Loucy (cell line): Measurements from ENCODE around the gene SUPT3H.

ENCODE experiments used
- H2AFZ ChIP-seq: fragments of 200-600 bp; sonication (generic); 2 replicates; pipeline ENCODE4 v1.6.0; 2016; ENCODE audit warnings: antibody characterized with exemption, mild to moderate bottlenecking, low read length, moderate library complexity
- H3F3A ChIP-seq: fragments of 200-600 bp; 2 replicates; pipeline ENCODE4 v1.6.0; 2016; ENCODE audit warnings: antibody characterized with exemption, low read depth, mild to moderate bottlenecking
- H3K27me3 ChIP-seq: fragments of 200-600 bp; sonication (generic); 2 replicates; pipeline ENCODE4 v1.6.1; 2014; ENCODE audit warnings: low read length, mild to moderate bottlenecking; ENCODE audit not compliant: insufficient read depth, poor library complexity, severe bottlenecking
- H3K36me3 ChIP-seq: fragments of 200-600 bp; sonication (generic); 2 replicates; pipeline ENCODE4 v1.6.1; 2016; ENCODE audit warnings: low read length; ENCODE audit not compliant: insufficient read depth
- H3K4me1 ChIP-seq: fragments of 200-600 bp; sonication (generic); 2 replicates; pipeline ENCODE4 v1.5.1; 2014; ENCODE audit warnings: low read length, mild to moderate bottlenecking; ENCODE audit not compliant: insufficient read depth, poor library complexity, severe bottlenecking
- H3K4me2 ChIP-seq: fragments of 200-600 bp; sonication (generic); 2 replicates; pipeline ENCODE4 v1.6.0; 2014; ENCODE audit warnings: antibody characterized with exemption, low read length, low read depth, mild to moderate bottlenecking; ENCODE audit not compliant: poor library complexity, severe bottlenecking
- H3K4me3 ChIP-seq: fragments of 200-600 bp; sonication (generic); 2 replicates; pipeline ENCODE4 v1.5.1; 2014; ENCODE audit warnings: low read length, mild to moderate bottlenecking, mixed read lengths; ENCODE audit not compliant: poor library complexity, severe bottlenecking
- H3K79me2 ChIP-seq: fragments of 200-600 bp; sonication (generic); 2 replicates; pipeline ENCODE4 v1.6.1; 2014; ENCODE audit warnings: low read length; ENCODE audit not compliant: insufficient read depth
- H3K9ac ChIP-seq: fragments of 200-600 bp; sonication (generic); 2 replicates; pipeline ENCODE4 v1.6.0; 2014; ENCODE audit warnings: mild to moderate bottlenecking, low read depth, low read length, moderate library complexity; ENCODE audit not compliant: poor library complexity, severe bottlenecking
- H3K9me2 ChIP-seq: fragments of 200-600 bp; sonication (generic); replicated peaks from 2 replicates; pipeline ENCODE4 v1.6.1; 2016; ENCODE audit warnings: low read depth, low read length, mixed read lengths
- H3K9me3 ChIP-seq: fragments of 200-600 bp; sonication (generic); 2 replicates; pipeline ENCODE4 v1.6.1; 2014; ENCODE audit warnings: mild to moderate bottlenecking, antibody characterized with exemption, low read length, low read depth; ENCODE audit not compliant: insufficient read depth
- H4K20me1 ChIP-seq: fragments of 200-600 bp; sonication (generic); 2 replicates; pipeline ENCODE4 v1.6.0; 2014; ENCODE audit warnings: antibody characterized with exemption, low read length, mild to moderate bottlenecking; ENCODE audit not compliant: insufficient read depth, poor library complexity, severe bottlenecking
- EZH2phosphoT487 ChIP-seq: fragments of 200-600 bp; IDR thresholded peaks from 2 replicates; pipeline ENCODE4 v1.6.1; 2018; ENCODE audit warnings: antibody characterized with exemption, mild to moderate bottlenecking, moderate library complexity, borderline replicate concordance
- TF ChIP-seq, protein P1 (sequence below): fragments of 200-600 bp; sonication (generic); conservative IDR thresholded peaks from 2 replicates; pipeline ENCODE4 v1.5.1; 2014; ENCODE audit warnings: mild to moderate bottlenecking, antibody characterized with exemption, low read length

Gene SUPT3H

DNA sequence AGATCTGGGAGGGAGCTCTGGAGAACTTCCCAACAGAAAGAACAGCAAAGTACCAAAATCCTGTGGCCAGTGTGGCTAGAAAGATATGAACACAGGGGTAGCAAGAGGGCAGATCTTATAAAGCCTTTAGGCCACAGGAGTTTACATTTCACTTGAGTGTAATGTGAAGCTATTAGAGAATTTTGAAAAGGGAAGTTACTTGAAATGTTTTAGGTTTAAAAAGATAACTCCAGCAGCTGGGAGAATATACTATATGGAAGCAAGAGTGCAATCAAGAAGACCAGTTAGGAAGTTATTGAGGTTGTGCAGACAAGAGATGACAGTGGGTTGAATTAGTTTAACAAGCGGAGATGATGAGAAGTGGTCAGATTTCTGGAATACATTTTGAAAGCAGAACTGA lies 7.9 kb downstream of the SUPT3H start:
- H3K36me3 ChIP-seq: no peaks in the 10 kb centered on the region
- no peak overlapping the region for H3K4me2 ChIP-seq
- no peak overlapping the region for H3K9ac ChIP-seq
- no peak overlapping the region for H3K4me3 ChIP-seq
- no peak for TF ChIP-seq EZH2phosphoT487
- TF ChIP-seq, protein P1, sequence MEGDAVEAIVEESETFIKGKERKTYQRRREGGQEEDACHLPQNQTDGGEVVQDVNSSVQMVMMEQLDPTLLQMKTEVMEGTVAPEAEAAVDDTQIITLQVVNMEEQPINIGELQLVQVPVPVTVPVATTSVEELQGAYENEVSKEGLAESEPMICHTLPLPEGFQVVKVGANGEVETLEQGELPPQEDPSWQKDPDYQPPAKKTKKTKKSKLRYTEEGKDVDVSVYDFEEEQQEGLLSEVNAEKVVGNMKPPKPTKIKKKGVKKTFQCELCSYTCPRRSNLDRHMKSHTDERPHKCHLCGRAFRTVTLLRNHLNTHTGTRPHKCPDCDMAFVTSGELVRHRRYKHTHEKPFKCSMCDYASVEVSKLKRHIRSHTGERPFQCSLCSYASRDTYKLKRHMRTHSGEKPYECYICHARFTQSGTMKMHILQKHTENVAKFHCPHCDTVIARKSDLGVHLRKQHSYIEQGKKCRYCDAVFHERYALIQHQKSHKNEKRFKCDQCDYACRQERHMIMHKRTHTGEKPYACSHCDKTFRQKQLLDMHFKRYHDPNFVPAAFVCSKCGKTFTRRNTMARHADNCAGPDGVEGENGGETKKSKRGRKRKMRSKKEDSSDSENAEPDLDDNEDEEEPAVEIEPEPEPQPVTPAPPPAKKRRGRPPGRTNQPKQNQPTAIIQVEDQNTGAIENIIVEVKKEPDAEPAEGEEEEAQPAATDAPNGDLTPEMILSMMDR: no peak
- H3K9me3 ChIP-seq: no peaks in the 10 kb centered on the region
- no peaks in the 10 kb centered on the region for H3K9me2 ChIP-seq
- peaks cover 38% of the 10 kb centered on the region for H3K4me1 ChIP-seq
- H2AFZ ChIP-seq: no peak overlapping the region
- H3K79me2 ChIP-seq: peaks cover 22% of the 10 kb centered on the region
- no peaks in the 10 kb centered on the region for H3F3A ChIP-seq
- H3K27me3 ChIP-seq: no peaks in the 10 kb centered on the region
- H4K20me1 ChIP-seq: no peaks in the 10 kb centered on the region

DNA sequence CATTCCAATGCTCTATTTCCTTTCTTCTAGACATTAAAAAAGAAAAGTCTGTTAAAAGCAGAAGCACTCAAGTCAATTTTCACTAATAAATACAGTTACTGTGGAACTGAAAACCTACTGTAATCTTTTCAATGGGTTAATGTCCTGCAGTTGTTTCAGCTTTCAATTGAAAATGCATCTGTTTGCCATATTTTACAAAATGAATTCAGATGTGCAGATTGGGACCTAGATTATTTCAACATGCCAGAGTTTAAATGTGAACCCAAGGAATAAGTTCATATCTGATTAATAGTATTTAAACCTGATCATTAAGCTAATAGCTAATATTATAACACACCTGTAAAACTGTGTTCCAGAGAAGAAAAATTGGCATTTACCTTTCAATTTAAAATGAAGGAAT lies 9.7 kb downstream of the SUPT3H start:
- Histone ChIP-seq H4K20me1 (no peaks in the 10 kb centered on the region), H3K4me1 (peaks cover 46% of the 10 kb centered on the region), H3F3A (no peaks in the 10 kb centered on the region), H2AFZ (no peak overlapping the region), H3K4me3 (no peak overlapping the region), H3K36me3 (no peaks in the 10 kb centered on the region), H3K27me3 (no peaks in the 10 kb centered on the region), H3K9me3 (no peaks in the 10 kb centered on the region), H3K9me2 (no peaks in the 10 kb centered on the region), H3K4me2 (no peak overlapping the region), H3K79me2 (peaks cover 9% of the 10 kb centered on the region; the same call in 1 of the 2 replicates), H3K9ac (no peak overlapping the region)
- TF ChIP-seq EZH2phosphoT487: no peak
- TF ChIP-seq, protein P1: no peak

DNA sequence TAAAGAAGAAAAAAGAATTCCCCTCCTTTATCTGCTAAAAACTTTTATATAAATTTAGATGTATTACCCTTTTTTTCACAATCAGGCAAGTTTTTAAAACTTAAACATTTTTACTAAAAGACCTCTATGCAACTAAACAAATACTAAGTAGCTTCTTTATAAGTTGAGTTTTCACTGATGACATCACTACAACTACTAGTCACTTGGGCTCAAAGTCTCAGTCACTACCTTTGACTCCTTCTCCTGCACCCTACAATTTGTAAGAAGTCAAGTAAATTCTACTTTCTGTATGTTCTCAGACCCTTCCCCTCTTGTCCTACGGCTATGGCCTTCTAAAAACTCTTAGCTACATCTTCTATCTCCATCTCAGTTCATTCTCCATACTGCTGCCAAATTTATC lies 11.2 kb downstream of the SUPT3H start:
- TF ChIP-seq EZH2phosphoT487: no peak
- TF ChIP-seq, protein P1: no peak
- Histone ChIP-seq H3K27me3 (no peaks in the 10 kb centered on the region), H3K4me1 (peaks cover 39% of the 10 kb centered on the region), H3K9ac (no peak overlapping the region), H3K4me3 (no peak overlapping the region), H3F3A (no peaks in the 10 kb centered on the region), H3K9me2 (no peaks in the 10 kb centered on the region), H3K36me3 (no peaks in the 10 kb centered on the region), H4K20me1 (no peaks in the 10 kb centered on the region), H3K4me2 (no peak overlapping the region), H3K9me3 (no peaks in the 10 kb centered on the region), H2AFZ (no peak overlapping the region), H3K79me2 (peaks cover 8% of the 10 kb centered on the region; the same call in 1 of the 2 replicates)
